ENCODE data around the gene WDR70.
"Not testable (repeated sequence)": the region's sequence is repeated elsewhere in the genome, so short reads cannot be mapped to it uniquely, and the experiment has no call there.

The WDR70 gene

GRCh38 chr5:37454402-37455055 is 75.4 kb downstream of the WDR70 start:
- DNase-seq (ENCODE audit: low read depth): not testable (repeated sequence)

GRCh38 chr5:37463191-37464051 is 84.3 kb downstream of the WDR70 start:
- not testable (repeated sequence) for DNase-seq (ENCODE audit: low read depth)

- DNase-seq (ENCODE audit: low read depth): not testable (repeated sequence)
Observed at GRCh38 chr5:37464581-37464980, 85.5 kb downstream of the WDR70 start.

GRCh38 chr5:37469383-37469782 is 90.3 kb downstream of the WDR70 start:
- not testable (repeated sequence) for DNase-seq (ENCODE audit: low read depth)

GRCh38 chr5:37471666-37472197 is 92.6 kb downstream of the WDR70 start:
- DNase-seq (ENCODE audit: low read depth): no peak

GRCh38 chr5:37477426-37477825 is 98.3 kb downstream of the WDR70 start:
- DNase-seq (ENCODE audit: low read depth): no peak

GRCh38 chr5:37478121-37478894 is 99.2 kb downstream of the WDR70 start:
- no peak for DNase-seq (ENCODE audit: low read depth)

GRCh38 chr5:37481395-37481794 is 102.3 kb downstream of the WDR70 start:
- not testable (repeated sequence) for DNase-seq (ENCODE audit: low read depth)

- DNase-seq (ENCODE audit: low read depth): no peak
Observed at GRCh38 chr5:37490120-37490810, 111.1 kb downstream of the WDR70 start.

- DNase-seq (ENCODE audit: low read depth): no peak
Observed at GRCh38 chr5:37490931-37491330, 111.8 kb downstream of the WDR70 start.

- DNase-seq (ENCODE audit: low read depth): no peak
Observed at GRCh38 chr5:37492778-37493555, 113.8 kb downstream of the WDR70 start.

DNA sequence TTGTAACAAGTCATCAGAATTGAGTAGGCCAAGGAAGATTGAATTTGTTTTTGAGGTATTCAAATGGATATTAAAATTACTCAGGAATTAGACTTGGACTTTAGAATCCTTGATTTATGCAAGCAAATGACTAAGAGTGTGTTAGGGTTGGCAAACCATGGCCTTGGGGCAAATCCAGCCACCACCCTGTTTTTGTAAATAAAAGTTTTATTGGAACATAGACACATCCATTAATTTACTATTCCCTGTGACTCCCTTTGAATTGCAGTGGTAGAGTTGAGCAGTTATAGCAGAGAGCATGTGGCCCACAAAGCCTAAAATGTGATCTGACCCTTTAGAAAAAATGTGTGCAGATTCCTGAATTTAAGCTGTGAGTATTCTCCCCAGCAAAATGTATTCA is 115.6 kb downstream of the WDR70 start:
- DNase-seq (ENCODE audit: low read depth): no peak

DNA sequence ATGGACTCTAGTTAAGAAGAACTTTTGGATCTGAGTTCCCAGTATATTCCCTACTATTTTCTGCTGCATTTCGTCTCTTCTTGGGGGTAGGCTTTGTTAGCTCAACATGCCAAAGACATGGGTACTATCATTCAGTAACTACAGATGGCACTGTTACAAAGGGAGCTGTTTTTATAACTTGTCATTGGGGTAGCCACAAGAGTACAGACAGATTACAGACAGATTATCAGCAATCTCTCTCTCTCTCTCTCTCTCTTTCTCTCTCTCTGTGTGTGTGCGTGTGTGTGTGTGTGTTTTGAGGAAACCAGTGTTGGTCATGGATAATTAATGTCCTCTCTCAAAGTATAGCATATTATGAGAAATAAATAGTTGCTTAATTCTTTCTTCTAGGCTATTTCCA is 116.1 kb downstream of the WDR70 start:
- DNase-seq (ENCODE audit: low read depth): peak; percentile 7

DNA sequence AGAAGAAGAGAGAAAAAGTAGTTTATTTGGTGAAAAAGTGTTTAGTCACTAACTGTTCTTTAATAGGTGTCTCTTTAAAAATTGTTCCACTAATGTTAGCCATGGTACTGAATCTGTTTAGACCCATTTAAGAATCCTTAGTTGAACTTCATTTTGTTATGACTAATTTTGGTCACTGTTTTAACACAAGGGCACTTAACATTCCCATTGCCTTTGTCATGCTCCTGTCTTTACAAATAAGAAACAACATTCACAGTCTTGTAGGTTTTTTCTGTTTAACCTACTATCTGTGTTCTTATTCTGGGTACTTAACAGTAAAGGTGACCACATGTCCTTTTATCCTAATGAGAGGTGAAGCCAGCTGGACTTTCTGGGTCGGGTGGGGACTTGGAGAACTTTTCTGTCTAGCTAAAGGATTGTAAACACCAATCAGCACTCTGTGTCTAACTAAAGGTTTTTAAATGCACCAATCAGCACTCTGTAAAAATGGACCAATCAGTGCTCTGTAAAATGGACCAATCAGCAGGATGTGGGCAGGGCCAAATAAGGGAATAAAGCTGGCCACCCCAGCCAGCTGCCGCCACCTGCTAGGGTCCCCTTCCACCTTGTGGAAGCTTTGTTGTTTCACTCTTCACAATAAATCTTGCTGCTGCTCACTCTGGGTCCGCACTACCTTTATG is 116.7 kb downstream of the WDR70 start:
- DNase-seq (ENCODE audit: low read depth): no peak

- no peak for DNase-seq (ENCODE audit: low read depth)
Observed at GRCh38 chr5:37496902-37497445, 117.9 kb downstream of the WDR70 start.

DNA sequence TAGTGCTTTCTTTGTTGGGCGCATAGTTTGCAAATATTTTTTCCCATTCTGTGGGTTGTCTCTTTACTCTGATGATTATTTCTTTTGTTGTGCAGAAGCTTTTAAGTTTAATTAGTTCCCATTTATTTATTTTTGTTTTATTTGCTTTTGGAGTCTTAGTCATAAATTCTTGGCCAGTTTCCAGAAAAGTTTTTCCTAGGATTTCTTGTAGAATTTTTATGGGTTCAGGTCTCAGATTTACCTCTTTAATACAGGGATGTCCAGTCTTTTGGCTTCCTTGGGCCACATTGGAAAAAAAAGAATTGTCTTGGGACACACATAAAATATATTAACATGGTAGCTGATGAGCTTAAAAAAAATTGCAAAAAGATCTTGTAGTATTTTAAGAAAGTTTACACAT is 122.0 kb downstream of the WDR70 start:
- no peak for DNase-seq (ENCODE audit: low read depth)

GRCh38 chr5:37506241-37506640 is 127.1 kb downstream of the WDR70 start:
- no peak for DNase-seq (ENCODE audit: low read depth)

- DNase-seq (ENCODE audit: low read depth): no peak
Observed at GRCh38 chr5:37506722-37507121, 127.6 kb downstream of the WDR70 start.

GRCh38 chr5:37511646-37512045 is 132.5 kb downstream of the WDR70 start:
- no peak for DNase-seq (ENCODE audit: low read depth)

DNA sequence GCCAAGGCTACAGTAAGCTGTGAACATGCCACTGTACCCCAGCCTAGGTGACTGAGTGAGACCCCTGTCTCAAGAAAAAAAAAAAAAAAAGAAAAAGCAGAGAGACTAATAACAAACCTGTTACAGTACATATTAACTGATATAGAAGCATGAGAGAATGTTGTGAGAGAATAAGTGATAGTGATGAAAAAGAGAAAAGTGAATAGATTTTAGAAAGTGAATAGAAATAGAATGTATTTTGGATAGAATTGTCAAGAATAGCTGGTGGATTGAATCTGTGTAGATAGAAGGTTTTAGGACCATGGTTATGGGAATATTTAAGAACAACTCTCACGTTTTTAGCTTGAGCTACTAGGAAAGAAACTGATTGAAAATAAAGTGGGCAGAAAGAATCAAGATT is 135.8 kb downstream of the WDR70 start:
- DNase-seq (ENCODE audit: low read depth): no peak

All from CMK (cell line).